Panc1 (cell line): ENCODE measurements around the gene LRP1B. TPM values are rescaled to one million over a fixed set of nuclear protein-coding genes. Genes with fewer than 3 reads are reported as not detected.

Source experiments
- ATAC-seq: fragments of 200-7000 bp; cut with Tn5 transposase; 2 replicates; pipeline ENCODE4 v1.9.1; 2020; ENCODE audit warnings: mild to moderate bottlenecking, moderate library complexity
- BruUV-seq: library from RNA; stranded (reverse); fragments of 400-500 nt; replicated peaks from 2 replicates; lab custom pipeline; 2021; lab: Mats Ljungman, UMichigan
- CTCF ChIA-PET: fragments of 300-600 bp; sonication (Branson Sonifier 250); formaldehyde crosslinking; loops from one replicate; lab custom pipeline; 2022; ENCODE audit warnings: antibody characterized with exemption; lab: Charles Lee
- POLR2A ChIA-PET: fragments of 300-600 bp; sonication (Branson Sonifier 250); formaldehyde crosslinking; loops from one replicate; lab custom pipeline; 2022; ENCODE audit warnings: antibody characterized with exemption; lab: Charles Lee
- DNase-seq: peaks from one replicate; pipeline ENCODE4 v3.0.0-alpha.2; 2010; ENCODE audit warnings: low read depth, low spot score
- H3K27ac ChIP-seq: 2 replicates; pipeline ENCODE4 v1.5.1; 2011; ENCODE audit warnings: mild to moderate bottlenecking, low read length, inconsistent platforms
- H3K27me3 ChIP-seq: fragments of 200-500 bp; sonication (Bioruptor generic); 2 replicates; pipeline ENCODE4 v1.6.0; 2014; ENCODE audit warnings: low read length, inconsistent platforms; ENCODE audit not compliant: control insufficient read depth, insufficient read depth
- H3K36me3 ChIP-seq: fragments of 200-500 bp; sonication (Bioruptor generic); 2 replicates; pipeline ENCODE4 v1.5.1; 2014; ENCODE audit warnings: inconsistent platforms, mild to moderate bottlenecking, low read length, moderate library complexity; ENCODE audit not compliant: control insufficient read depth, insufficient read depth
- H3K4me1 ChIP-seq: 2 replicates; pipeline ENCODE4 v1.5.1; 2011; ENCODE audit warnings: inconsistent platforms, mild to moderate bottlenecking, low read length, moderate library complexity; ENCODE audit not compliant: control insufficient read depth, insufficient read depth
- H3K4me3 ChIP-seq, 2 experiments: 2 replicates each; pipeline ENCODE4 v1.5.1; 2011 to 2012; ENCODE audit warnings: low read depth in 2 of 2, low read length in 2 of 2, mild to moderate bottlenecking in 2 of 2, inconsistent platforms in 1 of 2, moderate library complexity in 1 of 2
- H3K9me3 ChIP-seq: fragments of 200-500 bp; sonication (Bioruptor generic); 2 replicates; pipeline ENCODE4 v1.5.1; 2014; ENCODE audit warnings: low read depth, mild to moderate bottlenecking, inconsistent platforms, low read length, moderate library complexity; ENCODE audit not compliant: control insufficient read depth, insufficient read depth
- POLR2AphosphoS5 ChIP-seq: IDR thresholded peaks from 2 replicates; pipeline ENCODE4 v1.6.1; 2012; ENCODE audit warnings: mild to moderate bottlenecking, low read depth, low read length, moderate library complexity
- SIN3A ChIP-seq: IDR thresholded peaks from 2 replicates; pipeline ENCODE4 v1.6.1; 2012; ENCODE audit warnings: low read depth, mild to moderate bottlenecking, low read length, moderate library complexity, borderline replicate concordance; ENCODE audit not compliant: insufficient read depth
- TCF7L2 ChIP-seq: IDR thresholded peaks from 2 replicates; pipeline ENCODE4 v1.6.1; 2011; ENCODE audit warnings: mild to moderate bottlenecking, low read depth, low read length, inconsistent platforms
- in situ Hi-C: cut with HindIII; loops from 2 replicates; pipeline ENCODE4 v1.10.0; 2016; ENCODE audit warnings: low sequenced_read_pairs, low pct_unique_long_range_greater_than_20kb
- intact Hi-C: fragments of 100-400 bp; cut with micrococcal nuclease; formaldehyde crosslinking; loops from one replicate; pipeline ENCODE4 v1.10.0; 2022; ENCODE audit not compliant: unreplicated experiment
- total RNA-seq: library from RNA; stranded (reverse); gene quantifications from one replicate; pipeline ENCODE4 v1.2.1, GENCODE V29; 2021; ENCODE audit not compliant: unreplicated experiment
- TF ChIP-seq, protein P1 (sequence below): fragments of 450-650 bp; IDR thresholded peaks from 2 replicates; pipeline ENCODE4 v1.5.1; 2017; ENCODE audit warnings: mild to moderate bottlenecking
- TF ChIP-seq, protein P2 (sequence below), 2 experiments: IDR thresholded peaks; 2 replicates each; pipeline ENCODE4 v1.6.1; 2011 to 2012; ENCODE audit warnings: low read depth in 2 of 2, control low read depth in 1 of 2, low read length in 1 of 2, mild to moderate bottlenecking in 1 of 2, moderate library complexity in 1 of 2; ENCODE audit not compliant: insufficient read depth in 1 of 2

The LRP1B gene
- total RNA-seq, 1 experiment from 2014 or later = 0.54 TPM

DNA sequence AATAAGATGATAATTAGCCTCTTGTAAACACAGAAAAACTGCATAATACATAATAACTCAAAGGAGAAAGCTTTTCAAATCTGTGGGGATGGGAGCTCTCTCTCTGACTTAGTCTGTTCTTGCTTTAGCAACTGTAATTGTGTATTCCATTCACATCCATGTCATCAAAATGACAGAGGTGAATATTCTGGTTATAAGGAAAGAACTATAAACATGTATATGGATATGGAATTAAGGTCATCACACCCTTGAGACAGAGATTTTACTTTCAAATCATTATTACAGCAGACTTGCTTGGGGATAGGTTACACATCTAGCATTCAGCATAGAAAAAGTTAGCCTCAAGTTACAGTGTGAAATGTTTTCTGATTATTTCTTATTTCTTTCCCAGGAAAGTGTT, 497.7 kb downstream of the LRP1B start:
- in situ Hi-C loops = no loop called here
- no TSS peak for BruUV-seq
- H3K27ac ChIP-seq = no peak overlapping the region
- H3K4me3 ChIP-seq = no peak overlapping the region
- TF ChIP-seq TCF7L2 (no peak), SIN3A (no peak), POLR2AphosphoS5 (no peak)
- TF ChIP-seq, protein P1, sequence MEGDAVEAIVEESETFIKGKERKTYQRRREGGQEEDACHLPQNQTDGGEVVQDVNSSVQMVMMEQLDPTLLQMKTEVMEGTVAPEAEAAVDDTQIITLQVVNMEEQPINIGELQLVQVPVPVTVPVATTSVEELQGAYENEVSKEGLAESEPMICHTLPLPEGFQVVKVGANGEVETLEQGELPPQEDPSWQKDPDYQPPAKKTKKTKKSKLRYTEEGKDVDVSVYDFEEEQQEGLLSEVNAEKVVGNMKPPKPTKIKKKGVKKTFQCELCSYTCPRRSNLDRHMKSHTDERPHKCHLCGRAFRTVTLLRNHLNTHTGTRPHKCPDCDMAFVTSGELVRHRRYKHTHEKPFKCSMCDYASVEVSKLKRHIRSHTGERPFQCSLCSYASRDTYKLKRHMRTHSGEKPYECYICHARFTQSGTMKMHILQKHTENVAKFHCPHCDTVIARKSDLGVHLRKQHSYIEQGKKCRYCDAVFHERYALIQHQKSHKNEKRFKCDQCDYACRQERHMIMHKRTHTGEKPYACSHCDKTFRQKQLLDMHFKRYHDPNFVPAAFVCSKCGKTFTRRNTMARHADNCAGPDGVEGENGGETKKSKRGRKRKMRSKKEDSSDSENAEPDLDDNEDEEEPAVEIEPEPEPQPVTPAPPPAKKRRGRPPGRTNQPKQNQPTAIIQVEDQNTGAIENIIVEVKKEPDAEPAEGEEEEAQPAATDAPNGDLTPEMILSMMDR = no peak
- TF ChIP-seq, protein P2, sequence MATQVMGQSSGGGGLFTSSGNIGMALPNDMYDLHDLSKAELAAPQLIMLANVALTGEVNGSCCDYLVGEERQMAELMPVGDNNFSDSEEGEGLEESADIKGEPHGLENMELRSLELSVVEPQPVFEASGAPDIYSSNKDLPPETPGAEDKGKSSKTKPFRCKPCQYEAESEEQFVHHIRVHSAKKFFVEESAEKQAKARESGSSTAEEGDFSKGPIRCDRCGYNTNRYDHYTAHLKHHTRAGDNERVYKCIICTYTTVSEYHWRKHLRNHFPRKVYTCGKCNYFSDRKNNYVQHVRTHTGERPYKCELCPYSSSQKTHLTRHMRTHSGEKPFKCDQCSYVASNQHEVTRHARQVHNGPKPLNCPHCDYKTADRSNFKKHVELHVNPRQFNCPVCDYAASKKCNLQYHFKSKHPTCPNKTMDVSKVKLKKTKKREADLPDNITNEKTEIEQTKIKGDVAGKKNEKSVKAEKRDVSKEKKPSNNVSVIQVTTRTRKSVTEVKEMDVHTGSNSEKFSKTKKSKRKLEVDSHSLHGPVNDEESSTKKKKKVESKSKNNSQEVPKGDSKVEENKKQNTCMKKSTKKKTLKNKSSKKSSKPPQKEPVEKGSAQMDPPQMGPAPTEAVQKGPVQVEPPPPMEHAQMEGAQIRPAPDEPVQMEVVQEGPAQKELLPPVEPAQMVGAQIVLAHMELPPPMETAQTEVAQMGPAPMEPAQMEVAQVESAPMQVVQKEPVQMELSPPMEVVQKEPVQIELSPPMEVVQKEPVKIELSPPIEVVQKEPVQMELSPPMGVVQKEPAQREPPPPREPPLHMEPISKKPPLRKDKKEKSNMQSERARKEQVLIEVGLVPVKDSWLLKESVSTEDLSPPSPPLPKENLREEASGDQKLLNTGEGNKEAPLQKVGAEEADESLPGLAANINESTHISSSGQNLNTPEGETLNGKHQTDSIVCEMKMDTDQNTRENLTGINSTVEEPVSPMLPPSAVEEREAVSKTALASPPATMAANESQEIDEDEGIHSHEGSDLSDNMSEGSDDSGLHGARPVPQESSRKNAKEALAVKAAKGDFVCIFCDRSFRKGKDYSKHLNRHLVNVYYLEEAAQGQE (IDR thresholded peaks at IDR 0.05; ENCODE audit: insufficient read depth in 1 of 2, low read depth in 2 of 2, low read length in 1 of 2) = no peak
- no peak for DNase-seq
- ATAC-seq = no peak
- CTCF ChIA-PET = no interaction called here
- H3K36me3 ChIP-seq = no peaks in the 10 kb centered on the region
- POLR2A ChIA-PET = no interaction called here
- intact Hi-C loops = no loop called here
- H3K9me3 ChIP-seq = no peaks in the 10 kb centered on the region
- no peaks in the 10 kb centered on the region for H3K27me3 ChIP-seq
- no peaks in the 10 kb centered on the region for H3K4me1 ChIP-seq

DNA sequence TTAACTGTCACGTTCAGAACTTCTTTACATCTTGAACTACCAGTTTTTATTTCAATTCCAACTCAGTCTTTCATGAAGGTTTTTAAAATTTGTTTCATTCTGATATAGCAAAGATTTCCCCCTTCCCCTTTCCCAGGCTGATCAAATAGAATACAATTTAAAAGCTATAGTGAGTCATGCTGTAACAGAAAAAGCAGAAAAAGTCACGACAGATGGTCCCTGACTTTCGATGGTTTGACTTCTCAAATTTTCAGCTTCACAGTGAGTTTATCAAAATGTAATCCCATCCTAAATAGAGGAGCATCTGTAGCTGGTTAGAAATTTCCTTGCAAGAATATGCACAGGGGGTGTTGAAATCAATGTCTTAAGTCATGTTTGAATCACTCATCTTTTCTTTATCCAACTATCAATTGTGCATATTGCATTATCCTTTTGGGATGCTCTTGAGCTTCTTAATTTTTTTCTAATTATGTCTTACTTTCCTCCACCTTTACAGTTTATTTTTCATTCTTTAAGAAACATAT, 500.3 kb downstream of the LRP1B start:
- ATAC-seq = no peak
- TF ChIP-seq, protein P1 = no peak
- Histone ChIP-seq H3K27ac (no peak overlapping the region), H3K4me1 (no peaks in the 10 kb centered on the region), H3K4me3 (no peak overlapping the region), H3K36me3 (no peaks in the 10 kb centered on the region), H3K9me3 (no peaks in the 10 kb centered on the region), H3K27me3 (no peaks in the 10 kb centered on the region)
- no peak for DNase-seq
- BruUV-seq = no TSS peak
- in situ Hi-C loops = no loop called here
- ChIA-PET CTCF (no interaction called here), POLR2A (no interaction called here)
- intact Hi-C loops = no loop called here

DNA sequence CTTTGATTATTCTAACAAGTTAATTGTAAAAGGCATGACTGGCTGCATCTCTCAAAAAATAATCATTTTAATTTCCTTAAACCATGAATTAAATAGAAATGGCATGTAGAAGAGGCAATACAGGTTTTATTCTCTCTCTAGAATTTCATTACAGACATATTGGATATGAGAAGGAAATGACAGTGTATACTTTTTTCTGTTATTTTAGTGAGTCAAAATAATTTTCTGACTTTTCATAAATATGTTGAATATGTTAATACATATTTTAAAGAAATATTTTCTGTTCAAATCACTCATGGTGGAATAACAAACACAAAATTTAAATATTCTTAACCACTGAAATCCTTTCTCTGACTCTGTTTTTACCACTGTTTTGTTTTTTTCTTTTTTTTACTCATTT, 510.4 kb downstream of the LRP1B start:
- BruUV-seq = no TSS peak
- CTCF ChIA-PET = no interaction called here

More for the DNA sequence above, 510.4 kb downstream of the LRP1B start:
- intact Hi-C loops (no loop called here), in situ Hi-C loops (no loop called here)
- POLR2A ChIA-PET = no interaction called here
- H3K27me3 ChIP-seq = no peaks in the 10 kb centered on the region
- ATAC-seq = no peak
- H3K4me3 ChIP-seq = no peak overlapping the region
- no peaks in the 10 kb centered on the region for H3K4me1 ChIP-seq
- TF ChIP-seq, protein P2 (IDR thresholded peaks at IDR 0.05; ENCODE audit: insufficient read depth in 1 of 2, low read depth in 2 of 2, low read length in 1 of 2) = no peak
- TF ChIP-seq, protein P1 = no peak
- TF ChIP-seq TCF7L2 = no peak
- no peak for TF ChIP-seq POLR2AphosphoS5
- TF ChIP-seq SIN3A = no peak
- H3K36me3 ChIP-seq = no peaks in the 10 kb centered on the region
- no peak for DNase-seq
- no peak overlapping the region for H3K27ac ChIP-seq
- H3K9me3 ChIP-seq = no peaks in the 10 kb centered on the region
